Left forelimb (tissue), 1 donor: ENCODE measurements around the gene BIN1.

ENCODE experiments used
- DNase-seq: peaks from one replicate; pipeline ENCODE4 v3.0.0-alpha.2; 2018; ENCODE audit warnings: low spot score

The BIN1 gene

GRCh38 chr2:127090281-127091120 is 16.5 kb downstream of the BIN1 start:
- DNase-seq: no peak

GRCh38 chr2:127089478-127090235 is 17.3 kb downstream of the BIN1 start:
- DNase-seq: no peak

DNA sequence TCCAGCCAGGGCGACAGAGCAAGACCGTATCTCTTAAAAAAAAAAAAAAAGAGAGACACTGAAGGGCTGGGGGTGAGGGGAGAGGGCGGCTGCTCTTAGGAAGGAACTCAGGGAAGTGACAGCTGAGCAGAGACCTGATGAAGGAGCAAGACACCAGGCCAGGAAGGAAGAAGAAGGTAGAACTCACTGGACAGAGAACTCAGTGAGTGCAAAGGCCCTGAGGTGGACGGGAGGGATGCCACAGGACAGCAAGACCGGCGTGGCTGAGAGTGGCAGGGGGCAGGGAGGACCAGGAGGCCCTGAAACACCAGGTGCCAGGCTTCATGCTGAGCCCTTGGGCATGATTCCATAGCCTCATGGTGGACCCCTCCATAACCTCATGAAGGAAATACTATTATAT is 18.2 kb downstream of the BIN1 start:
- no peak for DNase-seq

GRCh38 chr2:127087791-127088495 is 19.0 kb downstream of the BIN1 start:
- DNase-seq: no peak

DNA sequence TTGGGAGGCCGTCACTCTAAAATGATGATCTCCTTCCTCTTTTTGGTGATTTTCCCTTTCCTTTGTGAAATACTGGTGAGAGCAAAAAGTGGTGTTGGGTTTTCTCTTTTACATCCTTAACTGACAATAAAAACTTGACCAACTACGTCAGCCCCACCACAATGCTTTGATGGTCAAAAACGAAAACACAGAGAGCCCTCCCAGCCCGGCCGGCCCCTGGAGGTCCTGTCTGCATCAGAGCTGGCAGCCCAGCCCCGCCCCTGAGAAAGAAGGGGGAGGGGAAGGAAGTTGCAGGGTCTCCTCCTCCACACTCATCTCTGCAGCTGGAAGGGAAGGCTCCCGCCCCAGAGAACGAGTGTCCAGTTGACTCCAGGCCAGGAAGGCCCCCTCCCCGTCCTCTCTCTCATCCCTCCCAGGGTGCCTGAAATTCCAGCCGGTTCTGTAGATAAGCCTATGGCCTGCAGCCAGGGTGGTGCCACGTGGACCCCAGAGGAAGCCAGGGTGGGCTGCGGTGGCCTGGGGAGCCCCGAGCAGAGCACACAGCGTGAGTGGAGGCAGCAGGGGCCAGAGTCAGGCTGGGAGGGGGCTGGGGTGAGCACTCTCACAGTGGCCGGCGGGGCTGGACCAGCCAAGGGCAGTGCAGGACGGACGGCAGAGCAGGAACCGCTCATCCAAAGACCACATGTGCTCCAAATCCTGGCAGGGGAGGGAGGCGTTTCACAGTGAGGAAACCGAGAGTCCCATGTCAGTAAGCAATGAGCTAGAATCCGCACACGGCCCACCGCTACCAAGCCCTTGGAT is 19.8 kb downstream of the BIN1 start:
- DNase-seq: peak; percentile 91

DNA sequence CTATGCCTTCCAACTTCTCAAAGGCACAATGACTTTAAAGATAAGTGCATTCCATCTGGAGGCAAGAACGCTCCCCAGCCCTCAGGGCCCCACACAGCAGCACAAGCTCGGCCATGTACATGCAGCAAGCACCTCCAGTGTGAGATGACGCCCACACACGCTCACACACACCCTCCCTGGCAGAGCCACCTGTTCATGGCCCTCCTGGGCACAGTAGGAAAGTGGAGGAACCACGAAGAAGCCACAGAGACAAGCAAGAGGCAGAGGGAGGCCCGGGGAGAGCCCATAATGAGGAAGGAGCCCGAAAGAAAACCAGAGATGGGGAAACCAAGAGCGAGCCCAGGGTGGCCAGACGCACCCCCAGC is 21.7 kb downstream of the BIN1 start:
- no peak for DNase-seq

- no peak for DNase-seq
These were observed 22.2 kb downstream of the BIN1 start for GRCh38 chr2:127084611-127085316.

GRCh38 chr2:127083819-127084503 is 23.0 kb downstream of the BIN1 start:
- no peak for DNase-seq

DNA sequence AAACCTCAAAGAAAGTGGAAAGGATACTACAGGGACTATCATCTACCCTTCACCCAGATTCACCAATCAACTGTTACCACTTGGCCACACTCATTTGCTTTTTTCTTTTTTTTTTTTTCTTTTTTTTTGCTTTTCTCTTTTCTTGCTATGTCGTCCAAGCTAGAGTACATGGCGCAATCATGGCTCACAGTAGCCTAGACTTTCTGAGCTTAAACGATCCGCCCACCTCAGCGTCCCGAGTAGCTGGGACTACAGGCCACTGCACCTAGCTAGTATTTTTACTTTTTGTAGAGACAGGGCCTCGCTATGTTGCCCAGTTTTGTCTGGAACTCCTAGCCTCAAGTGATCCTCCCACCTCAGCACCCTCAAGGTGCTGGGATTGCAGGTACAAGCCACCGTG is 24.0 kb downstream of the BIN1 start:
- no peak for DNase-seq

DNA sequence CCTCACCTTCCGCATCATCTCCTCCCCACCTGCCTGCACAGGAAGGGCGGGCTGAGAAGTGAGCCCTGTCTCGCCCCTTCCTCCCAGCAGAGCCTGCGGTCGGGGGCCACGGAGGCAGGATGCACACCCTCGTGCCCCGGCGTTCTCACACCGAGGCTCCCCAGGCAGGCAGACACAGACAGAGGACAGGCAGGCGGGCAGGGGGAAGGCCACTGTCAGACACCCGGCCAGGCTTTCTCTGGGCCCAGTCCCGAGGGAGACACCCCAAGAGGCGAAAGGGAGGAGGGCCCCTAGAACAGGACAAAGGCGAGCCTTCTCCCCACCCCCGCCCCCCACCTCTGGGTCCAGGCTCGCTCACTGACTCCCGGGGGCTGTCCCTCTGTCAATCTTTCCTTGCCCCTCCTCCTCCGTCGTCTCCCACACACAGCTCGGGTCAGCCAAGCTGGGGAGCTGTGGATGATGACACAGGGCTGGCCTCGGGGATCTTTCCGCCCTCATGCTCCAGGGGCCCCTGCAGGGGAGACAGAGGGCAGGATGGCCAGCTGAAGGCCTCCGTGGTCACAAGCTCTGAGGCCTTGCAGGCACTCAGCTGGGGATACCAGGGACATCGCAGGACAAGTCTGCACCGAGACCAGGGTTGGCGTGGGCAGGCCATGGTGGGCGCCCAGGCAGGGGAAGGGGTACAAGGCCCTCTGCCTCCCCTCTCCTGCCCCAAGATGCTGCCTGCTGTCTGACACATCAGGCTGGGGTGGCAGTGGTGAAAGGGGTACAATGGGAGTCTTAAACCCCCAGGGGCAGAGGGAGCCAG is 24.9 kb downstream of the BIN1 start:
- no peak for DNase-seq

GRCh38 chr2:127080938-127081755 is 25.8 kb downstream of the BIN1 start:
- no peak for DNase-seq

DNA sequence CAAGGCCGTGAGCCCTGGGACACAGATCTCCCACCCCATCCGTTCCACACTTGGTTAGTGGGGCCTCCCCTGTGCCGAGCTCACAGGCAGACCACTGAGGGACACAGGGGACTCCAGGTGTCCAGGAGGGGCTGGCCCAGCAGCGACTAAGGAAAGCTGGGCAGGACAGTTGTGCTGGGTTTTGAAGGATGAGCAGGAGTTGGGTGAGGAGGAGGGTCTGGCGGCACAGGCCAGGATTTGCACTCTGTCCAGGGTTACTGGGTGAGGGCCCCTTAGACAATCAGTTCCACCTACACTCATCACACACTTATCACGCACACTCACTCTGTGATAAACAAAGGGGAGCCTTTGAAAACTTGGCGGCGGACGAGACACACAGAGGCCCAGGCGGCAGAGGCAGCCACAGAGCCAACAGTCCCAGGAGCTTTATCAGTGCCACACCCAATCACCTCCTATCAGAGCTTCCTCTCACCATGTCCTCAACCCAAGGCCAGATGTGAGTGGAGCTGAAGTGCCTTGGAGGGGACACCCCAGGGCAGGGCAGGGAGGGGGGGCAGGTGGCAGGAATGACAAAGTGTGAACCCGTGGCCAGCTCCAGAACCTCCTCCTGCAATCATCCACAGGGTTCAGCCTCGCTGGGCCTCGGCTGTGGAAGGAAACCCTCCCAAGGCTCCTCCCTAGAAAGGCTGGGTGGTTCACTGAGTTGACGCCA is 26.6 kb downstream of the BIN1 start:
- DNase-seq: no peak

DNA sequence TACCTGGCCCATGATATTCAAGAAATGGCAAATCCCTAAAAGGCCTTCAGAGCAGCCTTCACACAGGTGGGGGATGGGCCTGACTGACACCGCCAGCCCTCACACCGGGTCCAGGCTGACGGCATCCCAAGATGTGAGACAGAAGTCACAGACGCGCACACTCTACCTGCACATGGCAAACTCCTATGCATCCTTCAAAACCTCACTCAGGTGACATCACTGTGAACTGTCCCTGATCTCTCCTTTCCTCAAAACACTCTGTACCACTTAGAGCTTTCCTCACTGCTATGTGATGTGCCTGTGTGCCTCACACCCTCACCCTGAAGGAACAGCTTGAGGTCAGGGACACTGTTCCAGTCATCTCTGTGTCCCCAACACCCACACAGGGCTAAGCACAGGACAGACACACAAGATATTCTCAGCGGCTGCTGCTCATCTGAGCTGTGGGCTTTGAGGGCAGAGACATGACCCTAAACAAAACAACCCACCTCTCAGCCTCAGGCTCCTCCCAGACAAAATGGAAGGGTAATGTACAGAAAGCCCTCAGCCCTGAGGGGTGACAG is 27.5 kb downstream of the BIN1 start:
- no peak for DNase-seq

GRCh38 chr2:127078666-127079270 is 28.2 kb downstream of the BIN1 start:
- DNase-seq: no peak

DNA sequence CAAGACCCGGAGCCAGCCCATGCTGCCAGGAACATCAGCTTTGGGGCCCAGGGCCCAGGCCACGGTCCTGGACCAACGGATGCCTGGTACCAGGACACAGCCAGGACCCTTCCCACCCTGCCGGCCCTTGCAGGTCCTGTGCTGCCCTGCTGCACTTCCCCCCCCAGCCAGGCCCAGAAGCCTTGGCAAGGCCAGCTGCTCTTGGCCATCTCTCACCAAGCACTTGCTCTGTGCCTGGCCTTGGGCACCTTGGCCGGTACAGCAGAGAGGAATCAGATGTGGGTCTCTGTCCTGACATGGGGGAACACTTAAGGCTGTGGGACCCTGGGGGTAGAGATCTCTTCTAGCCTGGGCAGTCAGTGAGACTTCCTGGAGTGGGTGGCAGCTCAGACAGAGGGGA is 28.9 kb downstream of the BIN1 start:
- no peak for DNase-seq

GRCh38 chr2:127076924-127077323 is 30.0 kb downstream of the BIN1 start:
- no peak for DNase-seq

GRCh38 chr2:127076290-127076689 is 30.7 kb downstream of the BIN1 start:
- no peak for DNase-seq

DNA sequence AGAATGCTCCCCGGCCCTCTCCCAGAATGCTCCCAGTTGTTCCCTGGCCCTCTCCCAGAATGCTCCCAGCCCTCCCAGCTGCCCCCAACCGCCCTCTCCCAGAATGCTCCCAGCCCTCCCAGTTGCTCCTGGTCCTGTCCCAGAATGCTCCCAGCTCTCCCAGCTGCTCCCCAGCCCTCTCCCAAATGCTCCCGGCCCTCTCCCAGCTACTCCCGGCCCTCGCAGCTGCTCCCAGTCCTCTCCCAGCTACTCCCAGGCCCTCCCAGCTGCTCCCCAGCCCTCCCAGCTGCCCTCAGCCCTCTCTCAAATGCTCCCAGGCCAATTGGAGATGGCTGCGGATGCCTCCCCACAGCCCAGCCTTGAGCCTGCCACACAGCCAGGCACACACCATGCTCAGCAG is 31.1 kb downstream of the BIN1 start:
- no peak for DNase-seq
